GM21723 (cell line): Measurements from ENCODE around the gene FAM184B.

ENCODE experiments used
- ATAC-seq: cut with Tn5 transposase; IDR thresholded peaks from one replicate; pipeline ENCODE4 v1.9.1; 2021; ENCODE audit warnings: mild to moderate bottlenecking, moderate library complexity; ENCODE audit not compliant: unreplicated experiment

The FAM184B gene

DNA sequence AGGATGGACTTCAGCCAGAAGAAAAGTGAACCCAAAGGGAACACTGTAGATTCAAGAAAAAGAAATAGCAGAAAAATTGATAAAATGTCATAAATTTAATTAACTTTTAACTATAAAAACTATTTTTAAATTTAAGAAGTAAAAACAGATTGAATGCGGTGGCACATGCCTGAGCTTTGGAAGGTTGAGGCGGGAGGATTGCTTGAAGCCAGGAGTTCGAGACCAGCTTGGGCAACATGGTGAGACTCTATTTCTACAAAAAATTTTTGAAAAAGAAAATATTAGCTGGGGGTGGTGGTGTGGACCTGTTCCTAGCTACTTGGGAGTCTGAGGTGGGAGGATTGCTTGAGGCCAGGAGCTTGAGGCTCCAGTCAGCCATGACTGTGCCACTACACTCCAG lies 3.0 kb downstream of the FAM184B start:
- no peak for ATAC-seq

DNA sequence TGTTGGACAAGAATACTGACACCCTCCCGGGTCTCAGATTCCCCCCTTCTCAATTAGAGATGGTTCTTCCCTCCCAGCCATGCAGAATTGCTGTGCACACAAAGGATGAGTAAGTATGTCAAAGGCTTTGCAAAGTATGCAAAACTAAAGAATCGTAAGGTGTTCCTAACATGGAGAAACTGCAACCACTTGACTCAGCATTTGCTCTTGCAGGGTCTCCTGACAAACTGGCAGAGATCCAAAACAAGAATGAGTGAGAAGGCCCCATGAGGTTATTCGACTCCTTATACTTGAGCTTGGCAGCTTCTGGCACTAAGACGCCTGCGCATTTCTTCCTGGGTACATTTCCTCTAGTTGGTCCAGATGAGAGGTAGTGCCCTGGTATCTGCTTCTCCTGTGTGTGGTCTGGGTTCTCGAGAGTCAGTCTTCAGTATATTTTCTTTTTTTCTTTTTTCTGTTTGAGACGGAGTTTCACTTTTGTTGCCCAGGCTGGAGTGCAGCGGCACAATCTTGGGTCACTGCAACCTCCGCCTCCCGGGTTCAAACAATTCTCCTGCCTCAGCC lies 8.2 kb downstream of the FAM184B start:
- ATAC-seq: no peak

DNA sequence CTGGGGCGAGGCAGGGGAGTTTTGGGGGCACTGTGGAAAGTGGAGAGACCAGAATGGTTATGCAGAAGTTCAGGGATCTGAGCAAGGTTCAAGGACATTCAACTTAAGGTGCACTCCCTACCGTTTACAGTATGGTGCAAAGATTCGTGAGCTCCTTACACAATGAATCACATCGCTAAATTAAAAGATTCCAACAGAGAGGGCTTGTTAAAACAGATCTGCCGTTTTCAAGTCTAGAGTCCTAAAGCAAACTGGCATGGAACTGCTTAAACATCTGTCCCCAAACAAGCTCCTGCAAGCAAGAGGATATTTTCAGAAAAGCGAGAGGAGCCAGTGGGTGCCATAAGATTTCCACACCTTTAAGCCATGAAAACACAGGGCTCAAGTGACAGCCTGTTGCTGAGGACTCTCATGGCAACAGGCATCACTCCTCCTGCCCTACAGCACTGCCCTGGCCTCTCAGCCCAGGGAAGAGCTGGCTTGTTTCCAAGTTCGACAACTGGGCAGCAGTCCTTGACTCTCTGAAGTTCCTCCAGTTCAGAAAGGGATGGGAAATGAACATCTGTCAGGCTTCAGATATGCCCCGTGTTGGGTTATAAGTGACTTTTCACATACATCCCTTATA lies 10.0 kb downstream of the FAM184B start:
- no peak for ATAC-seq

DNA sequence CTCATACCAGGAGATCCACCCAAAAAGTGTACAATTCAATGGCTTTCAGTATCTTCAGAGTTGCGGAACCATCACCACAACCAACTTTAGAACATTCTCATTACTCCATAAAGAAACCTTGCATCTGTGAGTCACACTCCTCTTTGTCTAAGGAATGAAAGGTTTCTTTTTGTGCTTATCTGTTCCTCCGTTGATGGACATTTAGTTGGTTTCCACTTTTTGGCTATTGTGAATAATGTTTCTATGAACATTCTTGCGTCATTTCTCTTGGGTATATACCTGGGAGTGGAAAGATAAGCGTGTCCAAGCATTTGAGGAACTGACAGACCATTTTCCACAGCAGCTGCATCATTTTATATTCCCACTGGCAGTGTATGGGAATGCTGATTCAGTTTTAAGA lies 10.6 kb downstream of the FAM184B start:
- ATAC-seq: no peak

DNA sequence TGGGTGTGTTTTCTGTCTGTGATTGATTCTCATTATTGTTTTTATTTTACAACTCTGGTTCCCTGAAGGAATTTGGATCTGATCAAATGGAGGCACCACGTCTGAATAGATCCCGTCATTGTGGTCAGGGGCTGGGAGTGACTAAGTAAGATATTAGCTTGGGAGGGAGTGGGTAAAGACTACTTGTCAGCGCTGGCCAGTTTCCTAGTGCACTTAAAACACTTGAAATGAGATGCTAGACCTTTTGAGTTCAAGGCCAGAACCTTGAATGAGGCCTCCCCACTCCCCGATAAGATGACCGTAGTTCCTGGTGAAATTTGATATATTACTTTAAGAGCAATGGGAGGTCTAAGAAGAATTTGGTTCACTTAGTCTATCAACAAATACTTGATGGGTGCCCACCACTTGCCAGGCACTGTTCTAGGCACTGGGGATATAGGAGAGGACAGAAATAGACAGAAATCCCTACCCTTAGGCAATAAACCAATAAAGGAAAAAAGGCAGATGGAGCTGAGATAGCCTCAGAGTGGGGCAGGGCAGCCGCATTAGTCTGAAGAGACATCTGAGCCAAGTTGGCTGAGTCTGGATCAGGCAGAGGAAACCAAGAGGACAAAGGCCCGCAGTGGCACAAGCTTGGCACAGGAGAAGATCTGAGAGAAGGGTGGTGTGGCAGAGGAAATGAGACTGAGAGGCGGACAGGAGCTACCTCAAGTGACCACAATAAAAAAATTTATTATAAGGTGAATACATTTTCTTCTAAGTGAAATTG lies 11.8 kb downstream of the FAM184B start:
- ATAC-seq: no peak

DNA sequence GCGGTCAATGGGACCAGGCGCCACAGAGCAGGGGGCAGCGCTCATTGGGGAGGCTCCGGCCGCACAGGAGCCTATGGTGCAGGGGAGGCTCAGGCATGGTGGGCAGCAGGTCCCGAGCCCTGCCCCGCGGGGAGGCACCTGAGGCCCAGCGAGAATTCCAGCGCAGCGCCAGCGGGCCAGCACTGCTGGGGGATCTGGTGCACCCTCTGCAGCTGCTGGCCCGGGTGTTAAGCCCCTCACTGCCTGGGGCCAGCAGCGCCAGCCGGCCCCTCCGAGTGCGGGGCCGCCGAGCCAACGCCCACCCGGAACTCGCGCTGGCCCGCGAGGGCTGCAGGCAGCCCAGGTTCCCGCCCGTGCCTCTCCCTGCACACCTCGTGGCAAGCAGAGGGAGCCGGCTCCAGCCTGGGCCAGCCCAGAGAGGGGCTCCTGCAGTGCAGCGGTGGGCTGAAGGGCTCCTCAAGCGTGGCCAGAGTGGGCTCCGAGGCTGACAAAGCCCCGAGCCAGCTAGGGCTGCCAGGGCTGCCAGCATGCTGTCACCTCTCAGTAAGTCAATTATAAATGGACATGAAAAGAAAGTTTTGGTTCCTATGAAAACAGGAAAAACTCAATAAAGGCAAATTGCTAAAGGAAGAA lies 14.5 kb downstream of the FAM184B start:
- ATAC-seq: no peak

DNA sequence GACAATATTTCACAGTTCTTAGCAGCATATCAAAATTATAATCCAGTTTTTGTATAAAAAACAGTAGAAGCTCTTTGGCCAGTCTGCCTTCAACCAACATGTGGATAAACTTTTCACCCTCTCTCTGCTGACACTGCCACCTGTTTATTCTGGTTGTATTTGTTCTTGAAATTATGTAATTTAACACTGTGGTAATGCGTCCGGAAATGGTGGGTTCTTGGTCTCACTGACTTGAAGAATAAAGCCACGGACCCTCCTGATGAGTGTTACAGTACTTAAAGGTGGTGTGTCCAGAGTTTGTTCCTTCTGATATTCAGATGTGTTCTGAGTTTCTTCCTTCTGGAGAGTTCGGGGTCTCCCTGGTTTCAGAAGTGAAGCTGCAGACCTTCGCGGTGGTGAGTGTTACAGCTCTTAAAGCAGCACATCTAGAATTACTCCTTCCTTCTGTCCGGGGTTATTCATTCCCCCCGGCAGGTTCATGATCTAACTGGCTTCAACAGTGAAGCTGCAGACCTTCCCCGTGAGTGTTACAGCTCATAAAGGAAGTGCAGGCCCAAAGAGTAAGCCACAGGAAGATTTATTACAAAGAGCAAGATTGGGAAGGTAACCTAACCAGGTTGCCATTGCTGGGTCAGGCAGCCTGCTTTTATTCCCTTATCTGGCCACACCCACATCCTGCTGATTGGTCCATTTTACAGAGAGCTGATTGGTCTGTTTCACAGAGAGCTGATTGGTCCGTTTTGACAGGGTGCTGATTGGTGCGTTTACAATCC lies 15.7 kb downstream of the FAM184B start:
- no peak for ATAC-seq

DNA sequence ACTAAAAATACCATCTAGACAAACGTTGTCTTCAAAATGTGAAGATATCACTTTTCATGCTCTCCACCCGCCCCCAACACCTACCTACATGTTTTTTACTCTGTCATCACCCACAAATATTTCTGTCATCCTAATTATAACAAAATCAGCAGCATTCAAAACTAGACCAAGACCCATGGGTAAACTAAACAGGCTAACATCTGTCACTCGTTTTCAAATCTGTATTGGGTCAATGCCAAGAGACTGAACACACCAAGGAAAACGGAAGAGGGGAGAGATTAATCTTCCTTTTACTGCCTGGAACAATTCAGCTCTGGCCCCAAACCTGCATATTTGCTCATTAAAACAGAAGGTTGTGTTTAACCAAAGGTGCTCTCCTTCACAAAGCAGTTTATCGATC lies 17.5 kb downstream of the FAM184B start:
- ATAC-seq: no peak

DNA sequence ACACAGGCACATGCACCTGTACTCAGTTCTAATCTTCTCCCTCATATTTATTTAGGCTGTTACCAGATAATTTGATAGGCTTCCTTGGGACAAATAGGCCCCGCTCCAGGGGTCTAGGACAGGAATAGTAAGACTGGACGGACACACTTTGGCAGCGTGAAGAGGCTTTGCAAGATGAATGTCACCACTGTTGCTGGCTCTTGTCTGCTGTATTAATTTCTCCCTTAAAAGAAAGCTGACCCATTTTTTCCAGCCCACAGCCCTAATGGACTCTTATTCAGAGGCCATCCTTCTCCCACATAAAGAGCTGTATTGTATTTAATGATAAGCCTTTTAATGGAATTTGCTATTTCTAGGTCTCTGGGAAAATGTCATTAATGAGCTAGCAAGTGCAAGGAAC lies 18.0 kb downstream of the FAM184B start:
- ATAC-seq: no peak

DNA sequence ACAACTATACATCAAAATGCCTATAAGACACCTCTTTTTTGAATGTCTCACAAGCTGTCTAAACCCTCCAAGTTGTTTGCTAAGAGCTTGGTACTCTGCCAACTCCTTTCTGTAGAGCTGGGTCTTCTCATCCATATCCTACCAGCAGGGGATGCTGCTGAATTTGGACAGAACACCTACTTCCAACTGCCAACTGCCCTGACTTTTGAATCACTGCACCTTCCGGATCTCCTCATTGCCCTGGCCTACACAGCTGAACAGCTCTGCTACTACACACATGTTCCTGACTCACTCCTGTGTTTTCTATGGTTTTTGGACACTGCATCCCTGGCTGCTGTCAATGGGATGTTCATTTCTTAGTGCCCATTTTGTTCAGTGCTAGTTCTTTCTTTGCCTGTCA lies 18.7 kb downstream of the FAM184B start:
- no peak for ATAC-seq

DNA sequence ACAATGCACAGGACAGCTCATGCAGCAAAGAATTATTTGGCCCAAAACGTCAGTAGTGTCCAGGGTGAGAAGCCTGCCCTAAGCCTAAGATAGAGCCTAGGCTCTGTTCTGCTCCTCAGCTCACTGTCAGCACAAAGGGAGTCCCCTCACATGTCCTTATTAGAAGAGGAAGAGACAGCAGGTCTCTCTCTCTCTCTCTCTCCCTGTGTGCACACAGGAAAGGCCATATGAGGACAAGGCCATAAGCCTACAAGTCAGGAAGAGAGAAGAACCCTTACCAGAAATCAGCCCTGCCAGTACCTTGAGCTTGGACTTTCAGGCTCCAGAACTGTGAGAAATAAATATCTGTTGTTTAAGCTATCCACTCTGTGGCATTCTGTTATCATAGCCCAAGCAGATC lies 20.4 kb downstream of the FAM184B start:
- no peak for ATAC-seq

DNA sequence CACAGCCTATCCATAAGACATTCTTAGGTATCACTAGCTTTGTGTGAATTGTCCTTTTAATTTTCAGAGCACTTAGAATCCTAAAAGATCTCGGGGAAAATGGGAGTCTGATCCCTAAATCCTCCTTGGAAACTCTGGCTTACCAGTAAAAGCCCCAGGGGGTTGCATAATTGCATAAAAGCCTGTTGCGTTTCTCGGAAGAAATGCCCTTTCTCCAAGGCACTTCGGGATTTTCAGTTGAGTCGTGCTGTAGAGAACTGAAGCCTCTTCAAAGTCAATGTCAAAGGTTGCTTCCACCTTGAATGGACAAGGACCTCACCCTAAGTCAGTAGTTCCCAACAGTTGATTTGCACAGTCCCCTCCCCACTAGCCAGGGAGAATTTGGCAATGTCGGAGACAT lies 20.8 kb downstream of the FAM184B start:
- no peak for ATAC-seq

DNA sequence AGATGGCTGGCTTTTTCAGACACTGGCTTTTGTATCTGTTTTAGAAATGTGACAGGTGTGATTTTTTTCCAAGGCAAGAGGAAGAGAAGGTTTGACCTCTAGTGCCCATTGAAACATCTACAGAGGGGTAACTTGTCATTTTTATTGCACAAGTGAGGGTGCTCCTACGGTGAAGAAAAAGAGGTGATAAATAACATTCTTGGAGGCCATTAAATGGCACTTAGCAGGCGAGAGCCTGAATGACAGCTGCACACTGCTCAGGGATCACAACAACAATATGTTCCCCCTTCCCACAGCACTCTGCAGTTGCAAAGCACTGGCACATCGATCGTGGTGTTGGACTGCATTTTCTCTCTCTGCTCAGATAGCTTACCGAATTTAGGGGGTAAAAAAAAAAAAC lies 22.9 kb downstream of the FAM184B start:
- no peak for ATAC-seq

DNA sequence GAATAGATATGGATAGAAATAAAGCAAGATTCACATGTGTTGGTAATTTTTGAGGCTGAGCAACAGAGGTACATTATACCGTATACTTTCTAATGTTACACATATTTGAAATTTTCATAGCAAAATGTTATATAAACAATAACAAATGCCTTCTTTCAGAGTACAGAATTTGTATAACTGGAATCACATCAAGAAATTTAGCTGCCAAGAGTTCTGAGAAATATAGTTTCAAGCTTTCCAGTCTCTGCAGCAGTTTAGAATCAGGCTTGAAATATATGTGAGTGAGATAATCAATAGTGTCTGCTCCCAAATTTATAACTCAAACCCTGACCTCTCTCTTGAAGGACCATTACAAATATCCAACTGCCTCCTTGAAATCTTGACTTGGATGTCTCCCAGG lies 23.8 kb downstream of the FAM184B start:
- no peak for ATAC-seq

DNA sequence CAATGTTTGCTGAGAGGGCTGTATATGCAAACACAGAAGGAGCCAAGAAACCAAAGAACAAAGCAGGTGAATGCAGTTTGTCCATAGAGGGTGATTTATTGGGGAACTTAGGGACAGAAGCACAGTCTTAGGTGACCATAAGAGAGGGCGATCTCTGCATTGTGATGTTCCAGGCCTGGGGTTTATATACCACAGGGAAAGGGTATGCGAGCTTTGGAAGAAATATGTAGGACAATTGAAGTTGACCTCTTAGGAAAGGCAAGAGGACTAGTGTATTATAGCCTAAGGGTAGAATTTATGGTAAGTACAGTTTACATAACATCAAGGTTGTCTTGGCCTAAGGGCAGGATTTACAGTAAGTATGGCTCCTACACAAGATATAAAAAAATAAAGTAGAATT lies 27.8 kb downstream of the FAM184B start:
- ATAC-seq: no peak

DNA sequence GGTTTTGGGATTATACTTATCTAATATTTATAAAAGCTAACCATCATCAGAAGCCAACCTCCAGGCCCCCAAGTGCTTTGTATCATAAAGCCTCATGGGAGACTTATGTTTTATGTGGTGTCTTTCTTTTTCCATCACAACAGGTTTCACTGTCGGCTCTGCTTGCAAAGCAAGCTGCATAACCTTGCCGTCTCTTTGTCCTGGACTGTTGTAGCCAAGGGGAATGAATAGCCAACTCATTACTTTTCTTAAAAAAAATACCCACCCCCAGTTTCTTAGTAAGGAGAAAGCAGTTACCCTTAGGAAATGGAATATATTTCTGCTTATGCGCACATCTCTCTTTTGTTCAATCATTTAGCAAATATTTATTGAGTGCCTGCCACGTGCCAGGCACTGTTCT lies 40.7 kb downstream of the FAM184B start:
- ATAC-seq: no peak

DNA sequence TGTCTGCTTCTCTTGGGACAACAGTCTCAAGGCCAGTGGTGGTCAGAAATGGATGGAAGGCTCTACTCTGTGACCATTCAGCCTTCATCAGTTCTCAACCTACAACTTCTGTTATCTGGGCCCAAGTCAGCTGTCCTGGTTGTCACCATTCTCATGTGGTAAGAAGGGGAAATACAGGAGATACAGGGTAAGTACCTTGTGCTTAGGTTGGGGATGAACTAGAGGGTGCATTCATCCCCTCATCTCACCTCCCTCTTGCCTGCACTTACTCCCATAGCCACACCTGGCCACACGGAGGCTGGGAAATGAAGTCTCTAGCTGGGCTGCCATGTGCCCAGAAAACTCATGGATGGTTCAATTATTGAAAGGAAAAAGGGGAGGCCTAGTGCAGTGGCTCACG lies 44.9 kb downstream of the FAM184B start:
- no peak for ATAC-seq

DNA sequence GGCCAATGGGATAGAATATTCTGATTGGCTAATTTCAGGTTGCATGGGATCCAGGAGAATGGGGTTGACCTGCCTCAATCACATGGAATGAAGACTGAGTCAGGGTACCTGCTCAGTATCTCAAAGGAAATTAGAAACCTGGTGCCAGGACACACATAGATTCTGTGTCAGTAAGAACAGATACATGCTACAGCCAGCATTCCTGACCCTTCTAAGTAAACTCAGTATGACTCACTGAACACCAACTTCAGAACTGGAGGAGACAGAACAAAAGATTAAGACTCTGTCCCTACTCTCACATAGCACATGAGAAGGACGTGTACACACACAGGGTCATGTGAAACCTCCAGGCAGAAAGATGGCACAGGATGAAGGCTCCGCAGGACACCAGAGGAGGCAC lies 54.5 kb downstream of the FAM184B start:
- ATAC-seq: no peak

DNA sequence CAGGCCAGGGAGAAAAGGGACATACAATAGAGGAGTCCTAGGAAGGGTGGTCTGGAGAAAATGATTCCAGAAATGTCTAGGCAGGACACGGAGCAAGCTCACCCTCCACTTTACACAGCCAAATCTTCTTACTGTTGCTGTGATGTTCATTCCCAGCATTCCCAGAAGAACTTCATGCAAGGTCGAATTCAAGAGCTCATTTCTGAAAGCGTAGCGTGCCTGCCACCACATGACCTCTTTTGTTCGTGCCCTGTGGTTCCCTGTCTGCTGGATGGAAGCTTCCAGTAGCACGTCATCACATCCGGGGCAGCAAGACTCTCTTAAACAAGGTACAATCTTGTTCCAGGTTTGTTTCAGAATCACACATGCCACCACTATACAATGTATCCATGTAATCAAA lies 57.8 kb downstream of the FAM184B start:
- no peak for ATAC-seq

DNA sequence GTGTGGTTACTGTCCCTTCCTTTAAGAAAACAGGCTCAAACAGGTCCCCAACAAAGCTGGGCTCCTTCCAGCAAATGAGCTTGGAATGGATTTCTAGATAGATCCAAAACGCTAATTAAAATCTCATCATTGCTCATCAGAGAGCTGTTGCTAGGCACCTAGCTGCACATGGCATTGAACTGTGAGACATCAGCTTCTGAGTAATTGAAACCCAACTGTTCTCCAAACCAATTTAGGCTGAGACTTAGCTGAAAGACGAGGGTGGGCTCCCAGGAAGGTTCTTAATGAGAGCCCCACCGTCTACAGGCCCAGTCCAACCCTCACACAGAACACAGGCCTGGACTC lies 59.1 kb downstream of the FAM184B start:
- no peak for ATAC-seq
